ENCODE results near the gene NHLRC3. TPM values are rescaled to one million over a fixed set of nuclear protein-coding genes. Genes with fewer than 3 reads are reported as not detected.

Gene NHLRC3
- total RNA-seq, 2 experiments from 2014 or later = 28.6 to 35.4 TPM

DNA sequence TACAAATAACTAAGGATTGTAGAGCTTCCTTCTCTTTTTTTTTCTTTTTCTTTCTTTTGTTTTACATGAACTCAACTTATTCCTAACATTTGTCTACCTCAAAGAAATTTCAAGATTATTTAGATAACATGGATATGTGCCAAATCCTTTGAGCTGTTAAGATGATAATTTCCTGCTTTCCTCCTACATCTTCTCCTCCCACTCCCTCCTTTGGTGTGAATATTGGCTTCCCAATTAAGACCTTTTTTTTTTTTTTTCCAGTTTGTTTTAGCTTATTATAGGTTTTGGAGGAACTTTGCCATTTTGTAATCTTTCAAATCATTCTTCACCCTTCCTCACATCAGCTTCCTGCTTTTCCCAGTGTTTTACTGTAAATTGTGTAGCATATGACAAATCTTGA is 10.6 kb downstream of the NHLRC3 start:
- H3K4me3 ChIP-seq (ENCODE audit: low read depth, low read length, poor library complexity, severe bottlenecking) = no peak overlapping the region
- no peaks in the 10 kb centered on the region for H3K4me1 ChIP-seq (ENCODE audit: insufficient read depth, low read length, poor library complexity, severe bottlenecking)
- CTCF ChIA-PET (ENCODE audit: unreplicated experiment) = no interaction called here
- intact Hi-C loops (cut with micrococcal nuclease; ENCODE audit: unreplicated experiment) = no loop called here
- no peak overlapping the region for H3K27ac ChIP-seq (ENCODE audit: low read depth, low read length, poor library complexity, severe bottlenecking)
- H3K36me3 ChIP-seq (ENCODE audit: insufficient read depth, low read length) = peaks cover 54% of the 10 kb centered on the region
- no peak overlapping the region for H2AFZ ChIP-seq (ENCODE audit: low read length)
- no peaks in the 10 kb centered on the region for H3K79me2 ChIP-seq (ENCODE audit: insufficient read depth, low read depth, low read length)
- no peak for TF ChIP-seq EZH2phosphoT487 (IDR thresholded peaks at IDR 0.05; ENCODE audit: borderline replicate concordance, low read depth, low read length)
- TF ChIP-seq, protein P1, sequence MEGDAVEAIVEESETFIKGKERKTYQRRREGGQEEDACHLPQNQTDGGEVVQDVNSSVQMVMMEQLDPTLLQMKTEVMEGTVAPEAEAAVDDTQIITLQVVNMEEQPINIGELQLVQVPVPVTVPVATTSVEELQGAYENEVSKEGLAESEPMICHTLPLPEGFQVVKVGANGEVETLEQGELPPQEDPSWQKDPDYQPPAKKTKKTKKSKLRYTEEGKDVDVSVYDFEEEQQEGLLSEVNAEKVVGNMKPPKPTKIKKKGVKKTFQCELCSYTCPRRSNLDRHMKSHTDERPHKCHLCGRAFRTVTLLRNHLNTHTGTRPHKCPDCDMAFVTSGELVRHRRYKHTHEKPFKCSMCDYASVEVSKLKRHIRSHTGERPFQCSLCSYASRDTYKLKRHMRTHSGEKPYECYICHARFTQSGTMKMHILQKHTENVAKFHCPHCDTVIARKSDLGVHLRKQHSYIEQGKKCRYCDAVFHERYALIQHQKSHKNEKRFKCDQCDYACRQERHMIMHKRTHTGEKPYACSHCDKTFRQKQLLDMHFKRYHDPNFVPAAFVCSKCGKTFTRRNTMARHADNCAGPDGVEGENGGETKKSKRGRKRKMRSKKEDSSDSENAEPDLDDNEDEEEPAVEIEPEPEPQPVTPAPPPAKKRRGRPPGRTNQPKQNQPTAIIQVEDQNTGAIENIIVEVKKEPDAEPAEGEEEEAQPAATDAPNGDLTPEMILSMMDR (conservative IDR thresholded peaks at IDR 0.05; ENCODE audit: low read length) = no peak
- no peaks in the 10 kb centered on the region for H4K20me1 ChIP-seq (ENCODE audit: insufficient read depth, low read length)
- no peak for DNase-seq (ENCODE audit: low spot score)
- POLR2A ChIA-PET = interaction anchor here (0.7 to 1.3 kb wide), 5 partner anchors 10 to 603 kb away, joined by 3 to 5 read pairs (median 4); partner anchors contain the start of gene NHLRC3
- no peaks in the 10 kb centered on the region for H3K9me2 ChIP-seq (ENCODE audit: insufficient read depth, low read length)
- no peaks in the 10 kb centered on the region for H3K9me3 ChIP-seq (ENCODE audit: low read length)
- H3K4me2 ChIP-seq (ENCODE audit: low read length) = no peak overlapping the region
- BruUV-seq (replicated peaks) = no TSS peak

DNA sequence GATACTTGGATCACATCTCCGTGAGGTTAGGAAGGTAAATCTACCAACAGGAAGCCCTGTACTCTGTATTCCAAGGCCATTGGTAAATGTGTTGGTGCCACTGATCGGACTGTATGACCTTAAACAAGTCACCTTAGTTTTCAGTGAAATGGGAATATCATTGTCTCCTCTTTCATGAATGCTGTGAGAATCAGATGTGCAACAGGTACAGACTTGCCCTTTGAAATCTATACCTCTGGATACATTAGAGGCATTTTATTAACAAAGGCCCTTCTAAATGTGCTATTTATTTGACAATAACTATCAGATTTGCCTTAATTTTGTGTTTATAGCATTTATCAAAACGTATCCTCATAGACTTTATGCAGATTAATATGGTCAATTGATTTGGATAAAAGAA is 11.0 kb downstream of the NHLRC3 start:
- no peak overlapping the region for H3K4me3 ChIP-seq (ENCODE audit: low read depth, low read length, poor library complexity, severe bottlenecking)
- POLR2A ChIA-PET = interaction anchor here (0.7 to 1.1 kb wide), 3 partner anchors 13 to 603 kb away, joined by 3 to 4 read pairs (median 4); no protein-coding TSS in a partner anchor
- H3K9me2 ChIP-seq (ENCODE audit: insufficient read depth, low read length) = no peaks in the 10 kb centered on the region
- intact Hi-C loops (cut with micrococcal nuclease; ENCODE audit: unreplicated experiment) = no loop called here
- no peak overlapping the region for H2AFZ ChIP-seq (ENCODE audit: low read length)
- no peaks in the 10 kb centered on the region for H3K9me3 ChIP-seq (ENCODE audit: low read length)
- BruUV-seq (replicated peaks) = no TSS peak
- CTCF ChIA-PET (ENCODE audit: unreplicated experiment) = no interaction called here
- no peak overlapping the region for H3K4me2 ChIP-seq (ENCODE audit: low read length)
- H3K36me3 ChIP-seq (ENCODE audit: insufficient read depth, low read length) = peaks cover 50% of the 10 kb centered on the region
- no peaks in the 10 kb centered on the region for H3K79me2 ChIP-seq (ENCODE audit: insufficient read depth, low read depth, low read length)
- H3K4me1 ChIP-seq (ENCODE audit: insufficient read depth, low read length, poor library complexity, severe bottlenecking) = no peaks in the 10 kb centered on the region
- no peaks in the 10 kb centered on the region for H4K20me1 ChIP-seq (ENCODE audit: insufficient read depth, low read length)
- no peak overlapping the region for H3K27ac ChIP-seq (ENCODE audit: low read depth, low read length, poor library complexity, severe bottlenecking)
- no peak for TF ChIP-seq EZH2phosphoT487 (IDR thresholded peaks at IDR 0.05; ENCODE audit: borderline replicate concordance, low read depth, low read length)
- TF ChIP-seq, protein P1 (conservative IDR thresholded peaks at IDR 0.05; ENCODE audit: low read length) = no peak
- no peak for DNase-seq (ENCODE audit: low spot score)

DNA sequence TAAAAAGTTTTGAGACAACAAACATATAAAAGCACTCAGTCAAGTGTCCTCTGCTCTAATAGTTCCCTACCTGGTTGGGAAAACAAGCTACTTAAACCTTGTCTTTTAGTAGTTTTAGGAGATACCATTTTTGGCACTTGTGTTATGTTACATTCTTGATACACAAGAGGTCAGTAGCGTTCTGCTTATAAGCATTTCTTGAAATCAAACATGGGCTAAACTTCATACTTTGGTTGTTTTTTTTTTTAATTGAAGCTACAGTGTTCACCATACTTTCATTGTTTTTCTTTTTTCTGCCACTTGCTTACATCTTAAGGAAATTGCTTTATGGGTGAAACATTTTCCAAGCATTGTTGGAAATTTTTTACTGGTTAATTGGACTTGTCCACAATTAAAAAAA is 12.9 kb downstream of the NHLRC3 start:
- H3K36me3 ChIP-seq (ENCODE audit: insufficient read depth, low read length) = peaks cover 40% of the 10 kb centered on the region
- ChIA-PET CTCF (ENCODE audit: unreplicated experiment) (no interaction called here), POLR2A (interaction anchor here (1.9 kb wide), 1 partner anchor 13 kb away, joined by 8 read pairs; the partner anchor contains the start of genes NHLRC3 and PROSER1)
- BruUV-seq (replicated peaks) = no TSS peak
- H3K27ac ChIP-seq (ENCODE audit: low read depth, low read length, poor library complexity, severe bottlenecking) = no peak overlapping the region
- intact Hi-C loops (cut with micrococcal nuclease; ENCODE audit: unreplicated experiment) = loop anchor here (2.0 kb wide), 1 partner anchor 566 kb away; no protein-coding TSS in a partner anchor
- H4K20me1 ChIP-seq (ENCODE audit: insufficient read depth, low read length) = no peaks in the 10 kb centered on the region
- H3K9me3 ChIP-seq (ENCODE audit: low read length) = 0 out of 2 replicates have a peak, but pooled peaks cover 4% of the 10 kb centered on the region
- no peaks in the 10 kb centered on the region for H3K79me2 ChIP-seq (ENCODE audit: insufficient read depth, low read depth, low read length)
- H3K4me2 ChIP-seq (ENCODE audit: low read length) = no peak overlapping the region
- H2AFZ ChIP-seq (ENCODE audit: low read length) = no peak overlapping the region
- H3K4me1 ChIP-seq (ENCODE audit: insufficient read depth, low read length, poor library complexity, severe bottlenecking) = no peaks in the 10 kb centered on the region
- H3K9me2 ChIP-seq (ENCODE audit: insufficient read depth, low read length) = no peaks in the 10 kb centered on the region
- TF ChIP-seq, protein P1 (conservative IDR thresholded peaks at IDR 0.05; ENCODE audit: low read length) = peak; percentile 75
- no peak for TF ChIP-seq EZH2phosphoT487 (IDR thresholded peaks at IDR 0.05; ENCODE audit: borderline replicate concordance, low read depth, low read length)
- no peak overlapping the region for H3K4me3 ChIP-seq (ENCODE audit: low read depth, low read length, poor library complexity, severe bottlenecking)
- DNase-seq (ENCODE audit: low spot score) = peak; percentile 60

Measured in OCI-LY7 (cell line).